KBM-7 (cell line): ENCODE results near the gene PREB.
"Not testable (repeated sequence)": the region's sequence is repeated elsewhere in the genome, so short reads cannot be mapped to it uniquely, and the experiment has no call there.

Source experiments
- DNase-seq: peaks from one replicate; pipeline ENCODE4 v3.0.0-alpha.2; 2015
- in situ Hi-C: fragments of 300-500 bp; cut with MboI; formaldehyde crosslinking; loops from 2 replicates; pipeline ENCODE4 v1.14.3; 2020; ENCODE audit warnings: low sequenced_read_pairs, low pct_unique_long_range_greater_than_20kb, mixed read lengths

The PREB gene, protein sequence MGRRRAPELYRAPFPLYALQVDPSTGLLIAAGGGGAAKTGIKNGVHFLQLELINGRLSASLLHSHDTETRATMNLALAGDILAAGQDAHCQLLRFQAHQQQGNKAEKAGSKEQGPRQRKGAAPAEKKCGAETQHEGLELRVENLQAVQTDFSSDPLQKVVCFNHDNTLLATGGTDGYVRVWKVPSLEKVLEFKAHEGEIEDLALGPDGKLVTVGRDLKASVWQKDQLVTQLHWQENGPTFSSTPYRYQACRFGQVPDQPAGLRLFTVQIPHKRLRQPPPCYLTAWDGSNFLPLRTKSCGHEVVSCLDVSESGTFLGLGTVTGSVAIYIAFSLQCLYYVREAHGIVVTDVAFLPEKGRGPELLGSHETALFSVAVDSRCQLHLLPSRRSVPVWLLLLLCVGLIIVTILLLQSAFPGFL

GRCh38 chr2:27133905-27134780, at the start of gene PREB:
PREB (minus strand) TSS chr2:27134636; CDS start chr2:27134421, 215 bp downstream.
- peak; percentile 94 for DNase-seq
- in situ Hi-C loops = no loop called here

DNA sequence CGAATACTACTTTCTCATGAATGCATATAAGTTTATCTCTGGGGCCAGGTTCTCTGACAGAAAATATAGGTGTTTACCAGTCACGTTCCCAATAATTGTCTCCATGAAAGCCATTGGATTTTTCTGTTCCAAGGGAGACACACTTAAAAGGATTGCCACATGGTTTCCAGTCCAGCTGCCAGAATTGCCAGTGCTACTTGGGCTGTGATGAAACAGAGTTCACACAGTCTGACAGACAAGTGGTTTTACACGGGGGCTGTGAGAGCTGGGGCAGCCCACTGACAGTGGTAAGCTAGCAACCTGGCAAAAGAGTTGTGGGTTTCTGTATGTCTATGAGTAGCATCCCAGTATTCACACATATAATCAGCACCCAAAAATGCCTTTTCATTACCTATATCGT, 49.7 kb upstream of the PREB start:
- in situ Hi-C loops = no loop called here

DNA sequence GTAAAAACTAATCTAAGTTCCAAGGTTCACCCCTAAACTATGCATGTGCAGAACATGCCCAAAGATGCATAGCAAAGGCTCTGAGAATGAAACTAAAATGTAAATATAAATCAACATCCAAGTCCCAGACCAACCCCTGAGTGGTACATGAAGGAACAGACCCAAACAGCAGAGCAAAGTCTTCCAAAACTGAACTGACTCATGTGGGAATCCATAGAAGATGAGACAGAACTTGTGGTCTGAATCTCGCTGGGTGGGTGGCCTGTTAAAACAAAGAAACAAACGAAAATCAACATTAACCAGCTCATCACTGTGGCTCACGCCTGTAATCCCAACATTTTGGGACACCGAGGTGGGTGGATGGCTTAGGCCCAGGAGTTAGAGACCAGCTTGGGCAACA, 47.9 kb upstream of the PREB start:
- in situ Hi-C loops = no loop called here
- no peak for DNase-seq

More for the DNA sequence above, 49.7 kb upstream of the PREB start:
- no peak for DNase-seq

DNA sequence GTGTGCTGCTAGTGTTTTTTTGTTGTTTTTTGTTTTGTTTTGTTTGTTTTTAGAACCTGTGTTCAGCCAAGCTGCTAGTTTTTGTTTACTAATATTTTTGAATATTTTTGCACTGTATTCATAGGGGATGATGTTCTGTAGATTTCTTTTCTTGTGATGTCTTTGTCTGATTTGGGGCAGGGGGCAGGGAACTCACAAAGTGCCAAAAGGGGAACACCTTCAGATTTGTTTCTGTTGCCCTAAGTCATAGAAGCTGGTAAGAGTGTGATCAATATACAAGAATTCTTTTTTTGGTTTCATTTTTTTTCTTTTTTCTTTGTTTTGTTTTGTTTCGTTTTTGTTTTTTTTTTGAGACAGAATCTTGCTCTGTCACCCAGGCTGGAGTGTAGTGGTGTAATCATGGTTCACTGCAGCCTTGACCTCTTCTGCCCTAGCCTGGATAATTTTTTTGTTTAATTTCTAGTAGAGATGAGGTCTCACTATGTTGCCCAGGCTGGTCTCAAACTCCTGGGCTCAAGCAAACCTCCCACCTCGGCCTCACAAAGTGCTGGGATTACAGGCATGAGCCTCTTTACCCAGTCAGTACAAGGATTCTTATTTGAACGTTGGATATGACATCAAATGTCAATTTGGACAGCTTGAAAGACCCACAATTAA, 45.0 kb upstream of the PREB start:
- DNase-seq = no peak
- in situ Hi-C loops = no loop called here

GRCh38 chr2:27178469-27178868, 44.0 kb upstream of the PREB start:
- DNase-seq = no peak
- in situ Hi-C loops = no loop called here

- in situ Hi-C loops = no loop called here
- DNase-seq = no peak
Measured at GRCh38 chr2:27177441-27178351, 43.3 kb upstream of the PREB start.

DNA sequence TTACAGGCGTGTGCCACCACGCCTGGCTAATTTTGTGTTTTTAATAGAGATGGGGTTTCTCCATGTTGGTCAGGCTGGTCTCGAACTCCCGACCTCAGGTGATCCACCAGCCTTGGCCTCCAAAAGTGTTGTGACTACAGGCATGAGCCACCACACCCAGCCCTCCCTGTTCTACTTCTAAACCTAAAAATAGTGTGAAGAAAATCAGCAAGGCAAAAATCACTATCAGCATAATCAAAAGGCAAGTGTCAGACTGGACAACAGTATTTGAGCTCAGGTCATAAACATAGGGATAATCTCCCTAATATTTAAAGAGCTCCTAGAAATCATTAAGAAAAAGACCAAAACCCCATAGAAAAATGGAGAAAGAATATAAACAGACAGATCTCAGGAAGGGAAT, 41.3 kb upstream of the PREB start:
- DNase-seq, in situ Hi-C loops: not testable (repeated sequence)

GRCh38 chr2:27175330-27175729, 40.9 kb upstream of the PREB start:
- in situ Hi-C loops = no loop called here
- DNase-seq = no peak

- in situ Hi-C loops = no loop called here
- no peak for DNase-seq
Measured at GRCh38 chr2:27174638-27175037, 40.2 kb upstream of the PREB start.

DNA sequence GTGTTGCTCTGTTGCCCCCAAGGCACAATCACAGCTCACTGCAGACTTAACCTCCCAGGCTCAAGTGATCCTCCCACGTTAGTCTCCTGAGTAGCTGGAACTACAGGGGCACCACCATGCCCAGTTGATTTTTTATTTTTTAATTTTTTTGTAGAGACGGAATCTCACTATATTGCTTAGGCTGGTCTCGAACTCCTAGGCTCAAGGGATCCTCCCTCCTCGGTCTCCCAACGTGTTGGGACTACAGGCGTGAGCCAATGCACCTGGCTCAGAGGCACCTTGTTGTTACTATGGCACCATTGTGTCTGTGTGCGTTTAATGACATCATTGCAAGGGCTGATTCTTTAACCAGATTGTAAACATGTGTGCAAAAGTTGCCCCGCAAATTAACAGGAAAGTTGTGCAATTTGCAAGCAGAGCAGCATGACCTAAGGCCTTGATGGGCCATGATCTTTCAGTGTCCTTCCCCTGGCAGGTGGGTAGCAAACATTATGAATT, 37.0 kb upstream of the PREB start:
- in situ Hi-C loops = no loop called here
- DNase-seq = no peak

DNA sequence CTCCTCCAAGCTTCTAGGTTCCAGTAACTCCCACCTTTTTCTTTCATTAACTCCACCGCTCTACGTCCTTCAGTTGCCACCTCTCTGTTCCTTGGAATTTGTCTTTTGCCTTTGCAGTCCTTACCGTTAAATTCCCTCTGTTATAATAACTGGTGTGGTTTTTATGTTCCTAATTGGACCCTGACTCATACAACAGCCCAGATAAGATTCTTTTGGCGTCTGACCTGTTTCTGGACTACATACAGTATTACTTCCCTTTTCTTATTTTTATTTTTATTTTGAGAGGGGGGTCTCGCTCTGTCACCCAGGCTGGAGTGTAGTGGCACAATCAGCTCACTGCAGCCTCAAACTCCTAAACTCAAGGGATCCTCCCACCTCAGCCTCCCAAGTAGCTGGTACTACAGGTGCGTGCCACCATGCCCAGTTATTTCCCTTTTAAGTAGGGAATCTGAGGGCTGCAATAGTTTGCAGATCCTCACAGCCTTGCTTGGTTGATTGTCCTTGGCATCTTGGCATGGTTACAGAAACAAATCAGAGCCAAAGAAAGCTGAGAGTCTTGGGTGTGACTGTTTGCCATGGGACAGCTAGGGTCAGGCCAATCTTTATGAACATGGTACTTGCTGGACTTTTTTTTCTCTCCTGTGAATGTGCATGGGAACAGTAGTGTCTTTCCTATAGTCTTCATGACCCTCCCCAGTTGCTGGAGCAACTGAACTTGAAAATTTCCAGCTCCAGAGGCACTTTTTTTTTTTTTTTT, 36.3 kb upstream of the PREB start:
- peak; percentile 31 for DNase-seq
- in situ Hi-C loops = no loop called here

- in situ Hi-C loops = no loop called here
- DNase-seq = no peak
Measured at GRCh38 chr2:27164960-27165763, 30.7 kb upstream of the PREB start.

DNA sequence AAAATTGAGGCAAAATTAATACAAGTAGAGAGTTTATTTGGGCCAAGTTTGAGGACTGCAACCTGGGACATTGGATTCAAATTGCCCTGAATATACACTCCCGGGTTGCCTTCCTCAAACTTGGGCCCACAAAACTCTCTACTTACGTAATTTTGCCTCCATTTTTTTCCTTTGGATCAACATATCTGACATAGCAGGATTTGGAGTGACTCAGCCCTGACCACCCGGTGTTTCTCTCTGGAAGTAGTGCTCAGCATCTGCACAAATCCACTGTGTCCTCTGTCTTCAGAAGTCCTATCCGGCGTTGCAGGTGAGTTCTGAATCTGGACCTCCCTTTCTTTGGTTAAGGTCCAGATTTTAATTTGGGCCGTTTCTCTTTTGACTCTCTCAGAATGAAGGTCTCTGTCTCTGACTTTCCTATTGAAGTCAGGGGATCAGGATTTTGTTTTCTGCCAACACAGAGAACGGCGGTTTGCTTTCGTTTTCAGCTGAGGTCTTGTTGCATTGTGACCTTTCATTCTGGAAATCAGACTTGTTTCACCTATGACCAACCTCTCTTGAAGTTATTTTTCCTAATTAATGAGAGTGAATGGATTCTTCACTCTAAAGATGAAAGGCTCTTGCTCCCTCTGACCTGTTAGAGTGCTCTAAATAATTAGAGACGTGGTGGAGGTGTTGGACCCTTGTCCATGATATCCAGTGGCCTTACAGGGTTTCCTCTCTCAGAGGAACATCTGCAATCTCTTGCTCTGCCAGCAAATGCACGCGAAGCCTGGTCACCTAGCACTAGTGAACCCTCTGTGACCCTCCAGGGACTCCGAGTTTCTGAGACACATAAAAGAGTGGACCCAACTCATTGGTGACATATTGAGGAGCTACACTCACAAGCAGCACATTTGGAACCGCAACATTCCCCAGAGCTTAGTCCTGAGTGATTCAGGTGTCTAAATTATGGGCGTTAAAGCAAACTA, 28.0 kb upstream of the PREB start:
- in situ Hi-C loops = no loop called here
- DNase-seq = no peak

- in situ Hi-C loops = no loop called here
- no peak for DNase-seq
Measured at GRCh38 chr2:27160191-27160590, 25.8 kb upstream of the PREB start.

DNA sequence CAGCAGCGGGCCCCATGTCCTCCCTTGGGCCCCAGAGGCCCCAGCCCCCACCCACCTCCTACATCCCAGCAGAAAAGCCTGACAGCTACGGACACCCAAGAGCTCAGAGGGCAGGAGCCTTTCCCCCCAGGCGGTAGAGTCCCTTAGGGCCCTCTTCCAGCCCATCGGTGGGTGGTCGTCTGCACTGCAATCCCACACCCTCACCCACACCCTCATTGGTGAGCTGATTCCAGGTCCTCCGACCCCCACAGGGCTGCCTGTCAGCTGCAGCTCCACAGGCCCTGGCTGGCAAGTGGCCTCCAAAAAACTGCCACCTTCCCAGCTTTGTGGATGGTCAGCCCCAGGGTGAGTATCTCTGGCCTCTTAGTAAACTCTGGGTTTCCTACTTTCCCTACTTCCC, 24.8 kb upstream of the PREB start:
- no peak for DNase-seq
- in situ Hi-C loops = no loop called here

- DNase-seq = no peak
- in situ Hi-C loops = no loop called here
Measured at GRCh38 chr2:27158468-27158867, 24.0 kb upstream of the PREB start.
